Stimulated activated CD4-positive, alpha-beta T cell treated with anti-CD3 and anti-CD28 coated beads, TNF-alpha, amount 100 ng/mL, for 4 hours (primary cell): ENCODE measurements around the gene DPAGT1.

ENCODE experiments used
- DNase-seq, 3 experiments: peaks; one replicate each; pipeline ENCODE4 v3.0.0-alpha.2; 2020; ENCODE audit warnings: low read depth in 3 of 3

DPAGT1 gene

GRCh38 chr11:119057000-119057769 is 44.5 kb downstream of the DPAGT1 start, which contains the start of gene HYOU1:
HYOU1 (minus strand) TSS chr11:119057205; CDS start chr11:119056160, 1,045 bp downstream.
- peak; percentile 95 to 99 (median 98) for DNase-seq

GRCh38 chr11:119056421-119056999 is 45.1 kb downstream of the DPAGT1 start:
- DNase-seq: peak; percentile 15 to 25 (median 23)

- no peak for DNase-seq
Observed at GRCh38 chr11:119055901-119056300, 45.8 kb downstream of the DPAGT1 start.

- DNase-seq: no peak
Observed at GRCh38 chr11:119054418-119054817, 47.2 kb downstream of the DPAGT1 start.

GRCh38 chr11:119052163-119052814 is 49.4 kb downstream of the DPAGT1 start:
- no peak for DNase-seq

- no peak for DNase-seq
Observed at GRCh38 chr11:119051440-119052162, 50.1 kb downstream of the DPAGT1 start.

- no peak for DNase-seq
Observed at GRCh38 chr11:119049081-119049480, 52.6 kb downstream of the DPAGT1 start.

- DNase-seq: no peak
Observed at GRCh38 chr11:119048644-119049043, 53.0 kb downstream of the DPAGT1 start.

- no peak for DNase-seq
Observed at GRCh38 chr11:119047205-119047604, 54.4 kb downstream of the DPAGT1 start.
